ENCODE data around the gene GTF3A. TPM values are rescaled to one million over a fixed set of nuclear protein-coding genes. Genes with fewer than 3 reads are reported as not detected.

GTF3A gene
- total RNA-seq, 4 donors from 2014 or later: 129 to 197 (median 140) TPM

GRCh38 chr13:27446986-27447583, 22.7 kb downstream of the GTF3A start:
- WGBS: 66% methylated on average over 7 of the region's 7 CpGs
- no peaks in the 10 kb centered on the region for H3K9me3 ChIP-seq
- no peaks in the 10 kb centered on the region for H3K27me3 ChIP-seq
- H3K36me3 ChIP-seq: peaks cover 0 to 10% (median 4%) of the 10 kb centered on the region in 4 donors
- DNase-seq (ENCODE audit: extremely low spot score): no peak
- H3K27ac ChIP-seq (replicated peaks in 1 of 4): no peak overlapping the region
- intact Hi-C loops (cut with DNase I): no loop called here
- TF ChIP-seq POLR2AphosphoS5 (IDR thresholded peaks at IDR 0.05): peak in 1 of 2 donors; percentile 15
- no peak for TF ChIP-seq EP300 (IDR thresholded peaks at IDR 0.05)
- H3K4me1 ChIP-seq: peaks cover 29 to 43% (median 36%) of the 10 kb centered on the region in 4 donors
- no peak overlapping the region for H3K4me3 ChIP-seq

GRCh38 chr13:27448308-27448707, 23.9 kb downstream of the GTF3A start:
- Histone ChIP-seq H3K4me1 (peaks cover 27 to 43% (median 36%) of the 10 kb centered on the region in 4 donors), H3K36me3 (peaks cover 0 to 9% (median 0%) of the 10 kb centered on the region in 4 donors), H3K4me3 (no peak overlapping the region), H3K27ac (replicated peaks in 1 of 4) (peak overlapping the region; percentile 7 to 99 (median 55)), H3K27me3 (no peaks in the 10 kb centered on the region), H3K9me3 (no peaks in the 10 kb centered on the region)
- intact Hi-C loops (cut with DNase I): no loop called here
- TF ChIP-seq POLR2AphosphoS5 (IDR thresholded peaks at IDR 0.05) (no peak), POLR2A (IDR thresholded peaks at IDR 0.05; ENCODE audit: low read depth) (no peak), CTCF (IDR thresholded peaks at IDR 0.05) (no peak), EP300 (IDR thresholded peaks at IDR 0.05) (no peak)
- WGBS: 87% methylated on average over 4 of the region's 4 CpGs
- no peak for DNase-seq (ENCODE audit: extremely low spot score)

- TF ChIP-seq CTCF (IDR thresholded peaks at IDR 0.05): no peak
- TF ChIP-seq POLR2AphosphoS5 (IDR thresholded peaks at IDR 0.05): no peak
- no peak for TF ChIP-seq POLR2A (IDR thresholded peaks at IDR 0.05; ENCODE audit: low read depth)
- TF ChIP-seq EP300 (IDR thresholded peaks at IDR 0.05): no peak
- whole genome bisulfite sequencing: 51% methylated on average over 15 of the region's 15 CpGs
- peaks cover 27 to 43% (median 36%) of the 10 kb centered on the region in 4 donors for H3K4me1 ChIP-seq
- H3K36me3 ChIP-seq: peaks cover 0 to 9% (median 0%) of the 10 kb centered on the region in 4 donors
- DNase-seq (ENCODE audit: extremely low spot score): no peak
- no peaks in the 10 kb centered on the region for H3K27me3 ChIP-seq
- no peaks in the 10 kb centered on the region for H3K9me3 ChIP-seq
- H3K27ac ChIP-seq (replicated peaks in 1 of 4): peak overlapping the region; percentile 95 to 99 (median 98)
- peak overlapping the region; percentile 84 to 93 (median 92) for H3K4me3 ChIP-seq
- intact Hi-C loops (cut with DNase I): no loop called here
Measured at GRCh38 chr13:27449081-27449603, 24.7 kb downstream of the GTF3A start.

GRCh38 chr13:27449936-27450828, 25.8 kb downstream of the GTF3A start, which contains the start of gene MTIF3:
Gene MTIF3 (minus strand): TSS chr13:27450564. CDS start chr13:27440448, 10,116 bp downstream.
- intact Hi-C loops (cut with DNase I): loop anchor here (5.0 to 10.0 kb wide), 2 partner anchors 172 to 175 kb away; partner anchors contain the start of genes LNX2, POLR1D and RASL11A
- H3K9me3 ChIP-seq: no peaks in the 10 kb centered on the region
- no peaks in the 10 kb centered on the region for H3K36me3 ChIP-seq
- WGBS: 0% methylated on average over 42 of the region's 81 CpGs
- peak within 1 kb of the TSS; percentile 84 to 93 (median 92) for H3K4me3 ChIP-seq
- H3K4me1 ChIP-seq: peaks cover 31 to 47% (median 38%) of the 10 kb centered on the region in 4 donors
- DNase-seq (ENCODE audit: extremely low spot score): peak; percentile 98
- H3K27me3 ChIP-seq: no peaks in the 10 kb centered on the region
- TF ChIP-seq POLR2A (IDR thresholded peaks at IDR 0.05; ENCODE audit: low read depth): peak; percentile 33
- TF ChIP-seq POLR2AphosphoS5 (IDR thresholded peaks at IDR 0.05): peak; percentile 86 to 88
- TF ChIP-seq CTCF (IDR thresholded peaks at IDR 0.05): peak in 1 of 3 experiments; percentile 23
- no peak for TF ChIP-seq EP300 (IDR thresholded peaks at IDR 0.05)
- H3K27ac ChIP-seq (replicated peaks in 1 of 4): peak within 1 kb of the TSS; percentile 95 to 99 (median 98)
